Hepatocyte (in vitro differentiated cells): ENCODE results near the gene MBOAT7. TPM values are rescaled to one million over a fixed set of nuclear protein-coding genes. Genes with fewer than 3 reads are reported as not detected.

Experiments used
- DNase-seq: peaks from one replicate; pipeline ENCODE4 v3.0.0-alpha.2; 2016; ENCODE audit warnings: low spot score
- H2AFZ ChIP-seq: fragments of 200-600 bp; sonication (generic); 2 replicates; pipeline ENCODE4 v1.6.0; 2016; ENCODE audit warnings: antibody characterized with exemption, mild to moderate bottlenecking
- H3K27ac ChIP-seq: fragments of 200-600 bp; sonication (generic); 2 replicates; pipeline ENCODE4 v1.5.1; 2016; ENCODE audit warnings: mild to moderate bottlenecking
- H3K27me3 ChIP-seq: fragments of 200-600 bp; sonication (generic); 2 replicates; pipeline ENCODE4 v1.6.1; 2016
- H3K36me3 ChIP-seq: fragments of 200-600 bp; sonication (generic); replicated peaks from 2 replicates; pipeline ENCODE4 v1.5.1; 2016; ENCODE audit warnings: low read depth; ENCODE audit not compliant: insufficient read depth
- H3K4me1 ChIP-seq: fragments of 200-600 bp; sonication (generic); 2 replicates; pipeline ENCODE4 v1.5.1; 2016; ENCODE audit warnings: mild to moderate bottlenecking, moderate library complexity; ENCODE audit not compliant: insufficient read depth
- H3K4me2 ChIP-seq: fragments of 200-600 bp; sonication (generic); 2 replicates; pipeline ENCODE4 v1.6.0; 2016
- H3K4me3 ChIP-seq: fragments of 200-600 bp; sonication (generic); 2 replicates; pipeline ENCODE4 v1.5.1; 2016; ENCODE audit warnings: mild to moderate bottlenecking
- H3K79me2 ChIP-seq: fragments of 200-600 bp; sonication (generic); 2 replicates; pipeline ENCODE4 v1.6.0; 2017; ENCODE audit warnings: mild to moderate bottlenecking
- H3K9me2 ChIP-seq: fragments of 200-600 bp; sonication (generic); replicated peaks from 2 replicates; pipeline ENCODE4 v1.6.0; 2017; ENCODE audit warnings: mild to moderate bottlenecking; ENCODE audit not compliant: insufficient read depth
- H3K9me3 ChIP-seq: fragments of 200-600 bp; sonication (generic); 2 replicates; pipeline ENCODE4 v1.5.1; 2016; ENCODE audit warnings: low read depth, mild to moderate bottlenecking
- H4K20me1 ChIP-seq: fragments of 200-600 bp; sonication (generic); 2 replicates; pipeline ENCODE4 v1.6.0; 2016; ENCODE audit warnings: mild to moderate bottlenecking; ENCODE audit not compliant: insufficient read depth, poor library complexity, severe bottlenecking
- EZH2 ChIP-seq: fragments of 200-600 bp; sonication (generic); IDR thresholded peaks from 2 replicates; pipeline ENCODE4 v1.6.1; 2016; ENCODE audit warnings: antibody characterized with exemption, mild to moderate bottlenecking, borderline replicate concordance
- EZH2phosphoT487 ChIP-seq: fragments of 200-600 bp; sonication (generic); IDR thresholded peaks from one replicate; pipeline ENCODE4 v1.6.1; 2018; ENCODE audit warnings: antibody characterized with exemption, mild to moderate bottlenecking, low read depth, moderate library complexity; ENCODE audit not compliant: unreplicated experiment, severe bottlenecking
- WGBS: methylation state at CpG from one replicate; pipeline ENCODE4 v1.1.6; 2016; ENCODE audit warnings: low lambda C conversion rate; ENCODE audit errors: missing lambda C conversion rate; 5-methylcytosine and 5-hydroxymethylcytosine counted together
- polyA plus RNA-seq: library from polyadenylated mRNA; unstranded; fragments of >200 nt; fragmentation: Nextera tagmentation; extraction: Ambion mirVana; gene quantifications from 2 replicates; pipeline ENCODE4 v1.2.1, GENCODE V29; 2016
- total RNA-seq: library from RNA; depleted of rRNA; stranded (reverse); fragments of >200 nt; gene quantifications from 2 replicates; pipeline ENCODE4 v1.2.3, GENCODE V29; 2014
- TF ChIP-seq, protein P1 (sequence below): fragments of 200-600 bp; sonication (generic); IDR thresholded peaks from 2 replicates; pipeline ENCODE4 v1.5.1; 2016; ENCODE audit warnings: antibody characterized with exemption, mild to moderate bottlenecking; ENCODE audit not compliant: poor library complexity

The MBOAT7 gene
- total and polyA plus RNA-seq, 2 experiments from 2014 or later = 93.5 to 179 TPM

DNA sequence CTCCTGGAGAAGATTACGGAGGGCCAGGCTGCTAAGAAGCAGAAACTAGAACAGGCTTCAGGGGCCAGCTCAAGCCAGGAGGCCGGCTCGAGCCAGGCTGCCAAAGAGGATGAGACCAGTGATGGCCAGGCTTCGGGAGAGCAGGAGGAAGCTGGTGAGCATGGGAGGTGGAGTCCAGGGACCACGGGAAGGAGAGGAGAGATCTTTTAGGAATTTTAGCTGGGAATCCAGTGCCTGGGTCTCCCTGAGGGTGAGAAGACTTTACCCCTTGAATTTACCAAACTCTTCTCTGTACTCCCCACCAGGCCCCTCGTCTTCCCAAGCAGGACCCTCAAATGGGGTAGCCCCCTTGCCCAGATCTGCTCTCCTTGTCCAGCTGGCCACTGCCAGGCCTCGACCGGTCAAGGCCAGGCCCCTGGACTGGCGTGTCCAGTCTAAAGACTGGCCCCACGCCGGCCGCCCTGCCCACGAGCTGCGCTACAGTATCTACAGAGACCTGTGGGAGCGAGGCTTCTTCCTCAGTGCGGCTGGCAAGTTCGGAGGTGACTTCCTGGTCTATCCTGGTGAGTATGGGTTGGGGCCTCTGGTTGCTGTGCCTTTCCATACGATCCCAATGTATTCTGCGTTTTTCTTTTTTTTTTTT is 2.6 kb upstream of the MBOAT7 start:
- H4K20me1 ChIP-seq = no peaks in the 10 kb centered on the region
- no peaks in the 10 kb centered on the region for H3K27me3 ChIP-seq
- no peaks in the 10 kb centered on the region for H3K9me3 ChIP-seq
- DNase-seq = no peak
- peaks cover 10% of the 10 kb centered on the region for H3K4me1 ChIP-seq
- TF ChIP-seq EZH2phosphoT487 = no peak
- no peak for TF ChIP-seq EZH2
- TF ChIP-seq, protein P1, sequence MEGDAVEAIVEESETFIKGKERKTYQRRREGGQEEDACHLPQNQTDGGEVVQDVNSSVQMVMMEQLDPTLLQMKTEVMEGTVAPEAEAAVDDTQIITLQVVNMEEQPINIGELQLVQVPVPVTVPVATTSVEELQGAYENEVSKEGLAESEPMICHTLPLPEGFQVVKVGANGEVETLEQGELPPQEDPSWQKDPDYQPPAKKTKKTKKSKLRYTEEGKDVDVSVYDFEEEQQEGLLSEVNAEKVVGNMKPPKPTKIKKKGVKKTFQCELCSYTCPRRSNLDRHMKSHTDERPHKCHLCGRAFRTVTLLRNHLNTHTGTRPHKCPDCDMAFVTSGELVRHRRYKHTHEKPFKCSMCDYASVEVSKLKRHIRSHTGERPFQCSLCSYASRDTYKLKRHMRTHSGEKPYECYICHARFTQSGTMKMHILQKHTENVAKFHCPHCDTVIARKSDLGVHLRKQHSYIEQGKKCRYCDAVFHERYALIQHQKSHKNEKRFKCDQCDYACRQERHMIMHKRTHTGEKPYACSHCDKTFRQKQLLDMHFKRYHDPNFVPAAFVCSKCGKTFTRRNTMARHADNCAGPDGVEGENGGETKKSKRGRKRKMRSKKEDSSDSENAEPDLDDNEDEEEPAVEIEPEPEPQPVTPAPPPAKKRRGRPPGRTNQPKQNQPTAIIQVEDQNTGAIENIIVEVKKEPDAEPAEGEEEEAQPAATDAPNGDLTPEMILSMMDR = no peak
- 64% methylated on average over 19 of the region's 19 CpGs for WGBS
- H2AFZ ChIP-seq = no peak overlapping the region
- H3K4me2 ChIP-seq = peak overlapping the region; percentile 93
- H3K36me3 ChIP-seq = no peaks in the 10 kb centered on the region
- H3K9me2 ChIP-seq = no peaks in the 10 kb centered on the region
- H3K27ac ChIP-seq = peak overlapping the region; percentile 92
- H3K4me3 ChIP-seq = peak overlapping the region; percentile 47
- H3K79me2 ChIP-seq = peaks cover 39% of the 10 kb centered on the region

DNA sequence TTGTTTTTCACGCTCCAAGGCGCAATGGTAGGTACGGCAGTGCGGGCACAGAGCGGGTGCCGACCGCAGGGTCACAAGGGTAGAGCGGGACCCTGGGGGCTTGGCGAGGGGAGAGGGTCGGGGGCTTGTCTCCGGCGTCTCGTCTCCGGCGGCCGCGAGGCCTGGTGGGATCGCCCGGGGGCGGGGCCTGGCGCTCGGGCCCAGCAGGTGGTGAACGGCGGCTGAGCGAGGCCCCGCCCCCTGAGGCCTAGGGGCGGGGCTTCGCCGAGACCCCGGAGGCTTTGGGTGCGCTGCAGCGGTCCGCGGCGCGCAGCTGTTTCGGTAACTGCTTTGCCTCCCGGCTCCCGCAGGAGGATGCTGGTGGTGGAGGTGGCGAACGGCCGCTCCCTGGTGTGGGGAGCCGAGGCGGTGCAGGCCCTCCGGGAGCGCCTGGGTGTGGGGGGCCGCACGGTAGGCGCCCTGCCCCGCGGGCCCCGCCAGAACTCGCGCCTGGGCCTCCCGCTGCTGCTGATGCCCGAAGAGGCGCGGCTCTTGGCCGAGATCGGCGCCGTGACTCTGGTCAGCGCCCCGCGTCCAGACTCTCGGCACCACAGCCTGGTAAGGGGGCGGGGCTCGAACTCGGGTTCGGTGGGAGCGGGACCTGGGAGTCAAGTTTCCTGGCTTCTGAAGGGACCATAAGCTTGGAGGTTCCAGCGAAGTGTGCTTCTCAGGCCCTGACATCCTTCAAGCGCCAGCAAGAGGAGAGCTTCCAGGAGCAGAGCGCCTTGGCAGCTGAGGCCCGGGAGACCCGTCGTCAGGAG is 1.8 kb upstream of the MBOAT7 start, which contains the start of gene TSEN34:
TSEN34 (plus strand) TSS at position 298 of the 800 bp plus-strand sequence; CDS start at position 355, 57 bp downstream.
- H3K79me2 ChIP-seq = peaks cover 43% of the 10 kb centered on the region
- peaks cover 10% of the 10 kb centered on the region for H3K4me1 ChIP-seq
- peak within 1 kb of the TSS; percentile 46 for H2AFZ ChIP-seq
- H3K4me3 ChIP-seq = peak within 1 kb of the TSS; percentile 47
- no peaks in the 10 kb centered on the region for H3K9me2 ChIP-seq
- no peaks in the 10 kb centered on the region for H4K20me1 ChIP-seq
- peak within 1 kb of the TSS; percentile 93 for H3K4me2 ChIP-seq
- H3K27ac ChIP-seq = peak within 1 kb of the TSS; percentile 92
- DNase-seq = peak; percentile 97
- H3K9me3 ChIP-seq = no peaks in the 10 kb centered on the region
- no peaks in the 10 kb centered on the region for H3K36me3 ChIP-seq
- TF ChIP-seq EZH2 (no peak), EZH2phosphoT487 (no peak)
- TF ChIP-seq, protein P1 = no peak
- H3K27me3 ChIP-seq = no peaks in the 10 kb centered on the region
- 1% methylated on average over 52 of the region's 77 CpGs for WGBS

DNA sequence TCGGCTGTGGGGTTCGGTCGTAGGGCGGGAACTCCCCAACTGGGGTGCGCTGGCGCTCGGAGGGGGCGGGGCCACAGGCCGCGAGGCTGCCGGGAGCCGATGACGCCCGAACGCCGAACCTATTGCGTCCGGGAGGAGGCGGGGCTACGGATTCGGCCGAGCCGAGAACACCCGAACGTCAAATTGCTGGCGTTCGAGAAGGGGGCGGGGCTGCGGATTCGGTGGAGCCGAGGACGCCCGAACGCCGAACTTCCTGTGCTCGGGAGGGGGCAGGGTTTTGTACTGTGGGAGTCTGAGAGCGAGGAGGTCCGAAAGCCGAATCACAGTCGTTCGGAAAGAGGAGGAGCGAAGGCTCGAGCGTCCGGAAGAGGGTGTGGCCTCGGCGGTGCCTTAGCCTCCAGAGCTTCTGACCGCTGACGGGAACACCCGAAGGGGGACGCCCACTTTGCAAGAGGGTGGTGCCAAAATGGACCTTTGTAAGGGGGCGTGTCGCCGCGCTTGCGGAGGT is 1.2 kb upstream of the MBOAT7 start:
- Histone ChIP-seq H4K20me1 (no peaks in the 10 kb centered on the region), H3K4me1 (peaks cover 10% of the 10 kb centered on the region), H3K9me2 (no peaks in the 10 kb centered on the region), H3K4me3 (peak overlapping the region; percentile 47), H3K36me3 (no peaks in the 10 kb centered on the region), H3K9me3 (no peaks in the 10 kb centered on the region), H2AFZ (peak overlapping the region; percentile 46), H3K4me2 (peak overlapping the region; percentile 93), H3K27ac (peak overlapping the region; percentile 92), H3K27me3 (no peaks in the 10 kb centered on the region), H3K79me2 (peaks cover 43% of the 10 kb centered on the region)
- 1% methylated on average over 48 of the region's 56 CpGs for WGBS
- peak; percentile 100 for DNase-seq
- TF ChIP-seq, protein P1 = no peak
- TF ChIP-seq EZH2 (no peak), EZH2phosphoT487 (no peak)
